HCT116 (cell line): ENCODE data around the gene ITPKB. TPM values are rescaled to one million over a fixed set of nuclear protein-coding genes. Genes with fewer than 3 reads are reported as not detected.
"Not testable (repeated sequence)": the region's sequence is repeated elsewhere in the genome, so short reads cannot be mapped to it uniquely, and the experiment has no call there.

Experiments
- ATAC-seq: fragments of 200-7000 bp; cut with Tn5 transposase; 2 replicates; pipeline ENCODE4 v1.9.1; 2020; ENCODE audit warnings: mild to moderate bottlenecking, moderate library complexity
- BruUV-seq: library from RNA; stranded (reverse); fragments of 400-500 nt; replicated peaks from 2 replicates; lab custom pipeline; 2021; lab: Mats Ljungman, UMichigan
- CTCF ChIA-PET: fragments of 300-600 bp; sonication (Branson Sonifier 250); formaldehyde crosslinking; loops from one replicate; lab custom pipeline; 2021; ENCODE audit warnings: antibody characterized with exemption; lab: Charles Lee
- POLR2A ChIA-PET: fragments of 300-600, 350-600 bp; sonication (Branson Sonifier 250); formaldehyde crosslinking; loops from one replicate; lab custom pipeline; 2021; ENCODE audit warnings: antibody characterized with exemption; lab: Charles Lee
- RAD21 ChIA-PET, 2 experiments: fragments of 300-600 bp; sonication (Branson Sonifier 250); formaldehyde crosslinking; loops; one replicate each; lab custom pipeline; 2023; ENCODE audit warnings: low total read pairs in 2 of 2; ENCODE audit not compliant: uncharacterized antibody in 2 of 2, unreplicated experiment in 2 of 2, low non-redundant PET in 1 of 2; lab: Charles Lee
- DNase-seq: peaks from one replicate; pipeline ENCODE4 v3.0.0-alpha.2; 2010; ENCODE audit warnings: low read depth, low spot score
- H2AFZ ChIP-seq: fragments of 200-600 bp; shearing (Covaris generic), sonication (generic); 2 replicates; pipeline ENCODE4 v1.6.1; 2017; ENCODE audit warnings: low read depth, mixed run types, mixed read lengths, antibody characterized with exemption, low read length; ENCODE audit not compliant: poor library complexity, severe bottlenecking
- H3K27ac ChIP-seq: 2 replicates; pipeline ENCODE4 v1.5.1; 2012; ENCODE audit warnings: low read depth, low read length
- H3K27me3 ChIP-seq: fragments of 200-600 bp; sonication (generic); 2 replicates; pipeline ENCODE4 v1.6.1; 2016; ENCODE audit warnings: mixed run types, low read length, mixed read lengths; ENCODE audit not compliant: insufficient read depth
- H3K36me3 ChIP-seq, 2 experiments: fragments of 200-500 bp in 1 of 2; fragments of 200-600 bp in 1 of 2; sonication (Bioruptor generic) in 1 of 2; sonication (generic) in 1 of 2; 2 replicates each; pipeline versions ENCODE4 v1.5.1 to v1.6.1; 2014 to 2016; ENCODE audit warnings: low read length in 2 of 2, inconsistent platforms in 1 of 2, mixed read lengths in 1 of 2, mixed run types in 1 of 2; ENCODE audit not compliant: insufficient read depth in 2 of 2, control insufficient read depth in 1 of 2
- H3K4me1 ChIP-seq, 2 experiments: fragments of 200-600 bp in 1 of 2; sonication (generic) in 1 of 2; 2 replicates each; pipeline versions ENCODE4 v1.5.1 to v1.6.1; 2012 to 2017; ENCODE audit warnings: low read length in 2 of 2, inconsistent platforms in 1 of 2, mild to moderate bottlenecking in 1 of 2, mixed read lengths in 1 of 2, mixed run types in 1 of 2, moderate library complexity in 1 of 2; ENCODE audit not compliant: insufficient read depth in 2 of 2, control insufficient read depth in 1 of 2
- H3K4me2 ChIP-seq: fragments of 200-600 bp; sonication (generic); 2 replicates; pipeline ENCODE4 v1.6.1; 2017; ENCODE audit warnings: mixed run types, low read length, mixed read lengths
- H3K4me3 ChIP-seq, 2 experiments: fragments of 200-600 bp in 1 of 2; sonication (generic) in 1 of 2; replicated peaks in 1 of 2; 2 replicates each; pipeline ENCODE4 v1.5.1; 2011 to 2016; ENCODE audit warnings: low read length in 2 of 2, control low read depth in 1 of 2, low read depth in 1 of 2, mild to moderate bottlenecking in 1 of 2, mixed read lengths in 1 of 2, mixed run types in 1 of 2
- H3K79me2 ChIP-seq: fragments of 200-600 bp; sonication (generic); 2 replicates; pipeline ENCODE4 v1.6.1; 2017; ENCODE audit warnings: mild to moderate bottlenecking, mixed run types, low read length, moderate library complexity, mixed read lengths; ENCODE audit not compliant: insufficient read depth
- H3K9ac ChIP-seq: fragments of 200-600 bp; sonication (generic); 2 replicates; pipeline ENCODE4 v1.6.1; 2016; ENCODE audit warnings: low read length, mixed read lengths
- H3K9me2 ChIP-seq: fragments of 200-600 bp; sonication (generic), shearing (Covaris generic); 2 replicates; pipeline ENCODE4 v1.6.1; 2017; ENCODE audit warnings: mixed run types, mild to moderate bottlenecking, moderate library complexity; ENCODE audit not compliant: insufficient read depth
- H3K9me3 ChIP-seq, 2 experiments: fragments of 200-500 bp in 1 of 2; fragments of 200-600 bp in 1 of 2; sonication (Bioruptor generic) in 1 of 2; sonication (generic) in 1 of 2; 2 replicates each; pipeline ENCODE4 v1.6.1; 2014 to 2017; ENCODE audit warnings: low read length in 2 of 2, mixed read lengths in 2 of 2, inconsistent platforms in 1 of 2, low read depth in 1 of 2, mild to moderate bottlenecking in 1 of 2, mixed run types in 1 of 2, moderate library complexity in 1 of 2; ENCODE audit not compliant: control insufficient read depth in 1 of 2, insufficient read depth in 1 of 2
- H4K20me1 ChIP-seq: fragments of 200-600 bp; sonication (generic), shearing (Covaris generic); 2 replicates; pipeline ENCODE4 v1.6.1; 2017; ENCODE audit warnings: mixed run types, mild to moderate bottlenecking, moderate library complexity; ENCODE audit not compliant: insufficient read depth
- CBX3 ChIP-seq: IDR thresholded peaks from 2 replicates; pipeline ENCODE4 v1.6.1; 2012; ENCODE audit warnings: low read depth
- ELF1 ChIP-seq: IDR thresholded peaks from 2 replicates; pipeline ENCODE4 v1.6.1; 2012; ENCODE audit warnings: low read depth, borderline replicate concordance
- EZH2 ChIP-seq: fragments of 200-600 bp; sonication (generic); IDR thresholded peaks from 2 replicates; pipeline ENCODE4 v1.6.1; 2017; ENCODE audit warnings: antibody characterized with exemption, mixed run types
- POLR2A ChIP-seq: IDR thresholded peaks from 2 replicates; pipeline ENCODE4 v1.7.0; 2011; ENCODE audit warnings: borderline replicate concordance; ENCODE audit not compliant: insufficient read depth, insufficient read length; ENCODE audit errors: extremely low read depth
- SRF ChIP-seq: IDR thresholded peaks from 2 replicates; pipeline ENCODE4 v1.6.1; 2012; ENCODE audit warnings: low read depth
- ZFX ChIP-seq: fragments of 450-650 bp; IDR thresholded peaks from 2 replicates; pipeline ENCODE4 v1.6.1; 2017
- ZNF274 ChIP-seq: fragments of 200-500 bp; sonication (Bioruptor generic); IDR thresholded peaks from 2 replicates; pipeline ENCODE4 v1.6.1; 2014; ENCODE audit warnings: mild to moderate bottlenecking, low read depth, low read length, inconsistent platforms
- intact Hi-C: fragments of 100-400 bp; cut with micrococcal nuclease; formaldehyde crosslinking; loops from 2 replicates; pipeline ENCODE4 v1.10.0; 2022
- total RNA-seq: library from RNA; stranded (reverse); gene quantifications from one replicate; pipeline ENCODE4 v1.2.1, GENCODE V29; 2021; ENCODE audit not compliant: unreplicated experiment
- TF ChIP-seq, protein P1 (sequence below): IDR thresholded peaks from 2 replicates; pipeline ENCODE4 v1.6.1; 2012; ENCODE audit warnings: low read depth
- TF ChIP-seq, protein P2 (sequence below), 3 experiments: fragments of 200-600 bp in 1 of 3; sonication (generic) in 1 of 3; IDR thresholded peaks in 2 of 3; conservative IDR thresholded peaks in 1 of 3; 2 replicates each; pipeline ENCODE4 v1.5.1; 2012 to 2017; ENCODE audit warnings: low read depth in 2 of 3, low read length in 2 of 3, antibody characterized with exemption in 1 of 3, borderline replicate concordance in 1 of 3, control low read depth in 1 of 3, mild to moderate bottlenecking in 1 of 3, mixed read lengths in 1 of 3, mixed run types in 1 of 3, moderate library complexity in 1 of 3; ENCODE audit not compliant: insufficient read depth in 1 of 3
- TF ChIP-seq, protein P3 (sequence below): IDR thresholded peaks from 2 replicates; pipeline ENCODE4 v1.6.1; 2012

Gene ITPKB
- total RNA-seq, 1 experiment from 2014 or later = 4.4 TPM

DNA sequence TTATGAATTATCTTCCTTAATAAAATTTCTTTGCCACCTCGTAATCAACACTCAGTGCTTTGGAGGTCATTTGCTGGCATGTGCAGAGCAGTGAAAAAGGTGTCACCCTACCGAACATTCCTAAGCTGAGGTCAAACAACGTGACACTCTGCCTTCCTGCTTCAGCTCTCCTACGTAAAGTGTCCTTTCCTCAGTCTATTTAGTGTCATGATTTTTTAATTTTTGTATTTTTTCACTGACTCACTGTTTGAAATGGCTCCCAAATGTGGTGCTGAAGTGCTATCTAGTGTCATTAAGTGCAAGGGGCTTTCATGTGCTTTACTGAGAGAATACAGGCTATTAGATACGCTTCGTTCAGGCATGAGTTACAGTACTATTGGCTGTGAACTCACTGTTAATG, 37.0 kb upstream of the ITPKB start (continued):
- TF ChIP-seq, protein P1, sequence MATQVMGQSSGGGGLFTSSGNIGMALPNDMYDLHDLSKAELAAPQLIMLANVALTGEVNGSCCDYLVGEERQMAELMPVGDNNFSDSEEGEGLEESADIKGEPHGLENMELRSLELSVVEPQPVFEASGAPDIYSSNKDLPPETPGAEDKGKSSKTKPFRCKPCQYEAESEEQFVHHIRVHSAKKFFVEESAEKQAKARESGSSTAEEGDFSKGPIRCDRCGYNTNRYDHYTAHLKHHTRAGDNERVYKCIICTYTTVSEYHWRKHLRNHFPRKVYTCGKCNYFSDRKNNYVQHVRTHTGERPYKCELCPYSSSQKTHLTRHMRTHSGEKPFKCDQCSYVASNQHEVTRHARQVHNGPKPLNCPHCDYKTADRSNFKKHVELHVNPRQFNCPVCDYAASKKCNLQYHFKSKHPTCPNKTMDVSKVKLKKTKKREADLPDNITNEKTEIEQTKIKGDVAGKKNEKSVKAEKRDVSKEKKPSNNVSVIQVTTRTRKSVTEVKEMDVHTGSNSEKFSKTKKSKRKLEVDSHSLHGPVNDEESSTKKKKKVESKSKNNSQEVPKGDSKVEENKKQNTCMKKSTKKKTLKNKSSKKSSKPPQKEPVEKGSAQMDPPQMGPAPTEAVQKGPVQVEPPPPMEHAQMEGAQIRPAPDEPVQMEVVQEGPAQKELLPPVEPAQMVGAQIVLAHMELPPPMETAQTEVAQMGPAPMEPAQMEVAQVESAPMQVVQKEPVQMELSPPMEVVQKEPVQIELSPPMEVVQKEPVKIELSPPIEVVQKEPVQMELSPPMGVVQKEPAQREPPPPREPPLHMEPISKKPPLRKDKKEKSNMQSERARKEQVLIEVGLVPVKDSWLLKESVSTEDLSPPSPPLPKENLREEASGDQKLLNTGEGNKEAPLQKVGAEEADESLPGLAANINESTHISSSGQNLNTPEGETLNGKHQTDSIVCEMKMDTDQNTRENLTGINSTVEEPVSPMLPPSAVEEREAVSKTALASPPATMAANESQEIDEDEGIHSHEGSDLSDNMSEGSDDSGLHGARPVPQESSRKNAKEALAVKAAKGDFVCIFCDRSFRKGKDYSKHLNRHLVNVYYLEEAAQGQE = no peak
- no peak for TF ChIP-seq SRF
- TF ChIP-seq ZNF274 = no peak

DNA sequence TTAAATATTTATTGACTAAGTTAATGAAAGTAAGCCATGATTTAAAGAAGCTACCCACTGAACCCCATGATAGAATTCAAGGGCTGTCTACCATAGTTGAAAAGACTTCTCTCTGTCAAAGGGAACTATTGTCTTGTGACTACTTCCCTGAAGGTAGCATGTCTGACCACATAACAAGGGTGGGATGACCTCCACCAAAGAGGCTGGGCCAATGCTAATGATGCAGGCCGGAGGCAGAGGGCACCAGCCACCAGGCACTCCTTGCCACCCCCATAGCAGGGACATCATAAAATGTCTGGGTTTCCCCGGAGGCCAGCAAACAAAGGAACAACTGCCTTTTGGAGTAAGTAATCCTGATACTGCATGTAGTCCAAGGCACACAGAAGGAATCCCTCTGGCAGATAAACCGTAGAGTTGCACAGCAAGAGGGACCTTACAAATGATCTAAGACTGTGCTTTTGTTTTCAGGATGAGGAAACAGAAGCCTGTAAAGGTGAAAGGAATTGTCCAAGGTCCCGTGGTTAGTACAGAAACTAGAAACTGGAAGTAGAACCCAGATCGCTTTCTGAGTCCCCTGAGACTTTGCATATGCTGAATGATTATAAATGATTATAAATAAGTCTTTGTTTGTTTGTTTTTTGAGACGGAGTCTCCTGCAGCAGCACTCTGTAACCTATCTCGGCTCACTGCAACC, 33.5 kb upstream of the ITPKB start:
- ChIA-PET CTCF (no interaction called here), POLR2A (no interaction called here), RAD21 (no interaction called here)
- Histone ChIP-seq H3K9me3 (0 out of 4 replicates have a peak, but pooled peaks cover 0 to 3% of the 10 kb centered on the region in 2 experiments), H3K4me3 (no peak overlapping the region), H3K9ac (no peak overlapping the region), H3K36me3 (no peaks in the 10 kb centered on the region), H2AFZ (no peak overlapping the region), H3K79me2 (no peaks in the 10 kb centered on the region), H3K27me3 (no peaks in the 10 kb centered on the region), H3K4me2 (no peak overlapping the region), H3K9me2 (no peaks in the 10 kb centered on the region), H4K20me1 (no peaks in the 10 kb centered on the region), H3K27ac (no peak overlapping the region), H3K4me1 (no peaks in the 10 kb centered on the region)
- ATAC-seq (no peak), DNase-seq (no peak)
- no TSS peak for BruUV-seq
- intact Hi-C loops = no loop called here
- TF ChIP-seq EZH2 = no peak
- no peak for TF ChIP-seq ZFX
- no peak for TF ChIP-seq ZNF274
- no peak for TF ChIP-seq CBX3
- TF ChIP-seq, protein P2, sequence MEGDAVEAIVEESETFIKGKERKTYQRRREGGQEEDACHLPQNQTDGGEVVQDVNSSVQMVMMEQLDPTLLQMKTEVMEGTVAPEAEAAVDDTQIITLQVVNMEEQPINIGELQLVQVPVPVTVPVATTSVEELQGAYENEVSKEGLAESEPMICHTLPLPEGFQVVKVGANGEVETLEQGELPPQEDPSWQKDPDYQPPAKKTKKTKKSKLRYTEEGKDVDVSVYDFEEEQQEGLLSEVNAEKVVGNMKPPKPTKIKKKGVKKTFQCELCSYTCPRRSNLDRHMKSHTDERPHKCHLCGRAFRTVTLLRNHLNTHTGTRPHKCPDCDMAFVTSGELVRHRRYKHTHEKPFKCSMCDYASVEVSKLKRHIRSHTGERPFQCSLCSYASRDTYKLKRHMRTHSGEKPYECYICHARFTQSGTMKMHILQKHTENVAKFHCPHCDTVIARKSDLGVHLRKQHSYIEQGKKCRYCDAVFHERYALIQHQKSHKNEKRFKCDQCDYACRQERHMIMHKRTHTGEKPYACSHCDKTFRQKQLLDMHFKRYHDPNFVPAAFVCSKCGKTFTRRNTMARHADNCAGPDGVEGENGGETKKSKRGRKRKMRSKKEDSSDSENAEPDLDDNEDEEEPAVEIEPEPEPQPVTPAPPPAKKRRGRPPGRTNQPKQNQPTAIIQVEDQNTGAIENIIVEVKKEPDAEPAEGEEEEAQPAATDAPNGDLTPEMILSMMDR (IDR thresholded peaks at IDR 0.05 in 2 of 3, conservative IDR thresholded peaks at IDR 0.05 in 1 of 3; ENCODE audit: borderline replicate concordance in 1 of 3, insufficient read depth in 1 of 3, low read depth in 2 of 3, low read length in 2 of 3) = no peak
- TF ChIP-seq POLR2A = no peak
- TF ChIP-seq, protein P3, sequence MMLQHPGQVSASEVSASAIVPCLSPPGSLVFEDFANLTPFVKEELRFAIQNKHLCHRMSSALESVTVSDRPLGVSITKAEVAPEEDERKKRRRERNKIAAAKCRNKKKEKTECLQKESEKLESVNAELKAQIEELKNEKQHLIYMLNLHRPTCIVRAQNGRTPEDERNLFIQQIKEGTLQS = no peak
- TF ChIP-seq ELF1 = no peak

DNA sequence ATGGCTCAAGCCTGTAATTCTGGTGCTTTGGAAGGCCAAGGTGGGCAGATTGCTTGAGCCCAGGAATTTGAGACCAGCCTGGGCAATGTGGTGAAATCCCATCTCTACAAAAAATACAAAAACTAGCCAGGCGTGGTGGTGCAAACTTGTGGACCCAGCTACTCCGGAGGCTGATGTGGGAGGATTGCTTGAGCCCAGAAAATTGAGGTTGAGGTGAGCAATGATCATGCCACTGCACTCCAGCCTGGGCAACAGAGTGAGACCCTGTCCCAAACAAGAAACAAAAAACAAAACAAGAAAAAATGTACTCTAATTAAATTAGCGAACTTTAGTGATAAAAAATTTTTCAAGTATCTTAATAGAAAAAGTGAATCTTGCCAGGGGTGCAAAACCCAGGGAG, 28.1 kb upstream of the ITPKB start:
- H3K27me3 ChIP-seq, RAD21 ChIA-PET, CTCF ChIA-PET, BruUV-seq, H4K20me1 ChIP-seq, H3K9ac ChIP-seq, H3K9me2 ChIP-seq, H3K79me2 ChIP-seq, H3K9me3 ChIP-seq, H3K27ac ChIP-seq, intact Hi-C loops, H3K36me3 ChIP-seq, ATAC-seq, H3K4me2 ChIP-seq, H2AFZ ChIP-seq, DNase-seq, POLR2A ChIA-PET, H3K4me3 ChIP-seq, H3K4me1 ChIP-seq: not testable (repeated sequence)
